Measurements from ENCODE around the gene EHD2.

EHD2 gene

GRCh38 chr19:47676811-47677210 is 36.4 kb upstream of the EHD2 start:
- Histone ChIP-seq H3K4me3 (ENCODE audit: low read depth, low read length) (no peak overlapping the region), H3K9me3 (ENCODE audit: control insufficient read depth, insufficient read depth, low read depth, low read length) (no peaks in the 10 kb centered on the region), H3K27me3 (ENCODE audit: control insufficient read depth, insufficient read depth, low read length) (no peaks in the 10 kb centered on the region), H3K9ac (ENCODE audit: low read length) (no peak overlapping the region), H3K4me1 (ENCODE audit: control insufficient read depth, insufficient read depth, low read length) (no peaks in the 10 kb centered on the region), H3K27ac (ENCODE audit: low read depth, low read length) (no peak overlapping the region), H3K36me3 (ENCODE audit: control insufficient read depth, insufficient read depth, low read length) (peaks cover 77% of the 10 kb centered on the region)

- Histone ChIP-seq H3K4me1 (ENCODE audit: control insufficient read depth, insufficient read depth, low read length) (no peaks in the 10 kb centered on the region), H3K4me3 (ENCODE audit: low read depth, low read length) (no peak overlapping the region), H3K36me3 (ENCODE audit: control insufficient read depth, insufficient read depth, low read length) (peaks cover 63% of the 10 kb centered on the region), H3K27me3 (ENCODE audit: control insufficient read depth, insufficient read depth, low read length) (no peaks in the 10 kb centered on the region), H3K9ac (ENCODE audit: low read length) (no peak overlapping the region), H3K9me3 (ENCODE audit: control insufficient read depth, insufficient read depth, low read depth, low read length) (no peaks in the 10 kb centered on the region), H3K27ac (ENCODE audit: low read depth, low read length) (no peak overlapping the region)
Observed at GRCh38 chr19:47679251-47679900, 33.8 kb upstream of the EHD2 start.

- no peak overlapping the region for H3K4me3 ChIP-seq (ENCODE audit: low read depth, low read length)
- no peaks in the 10 kb centered on the region for H3K4me1 ChIP-seq (ENCODE audit: control insufficient read depth, insufficient read depth, low read length)
- no peaks in the 10 kb centered on the region for H3K9me3 ChIP-seq (ENCODE audit: control insufficient read depth, insufficient read depth, low read depth, low read length)
- peaks cover 59% of the 10 kb centered on the region for H3K36me3 ChIP-seq (ENCODE audit: control insufficient read depth, insufficient read depth, low read length)
- no peak overlapping the region for H3K9ac ChIP-seq (ENCODE audit: low read length)
- no peaks in the 10 kb centered on the region for H3K27me3 ChIP-seq (ENCODE audit: control insufficient read depth, insufficient read depth, low read length)
- no peak overlapping the region for H3K27ac ChIP-seq (ENCODE audit: low read depth, low read length)
Observed at GRCh38 chr19:47679922-47680857, 33.0 kb upstream of the EHD2 start.

GRCh38 chr19:47680858-47681332 is 32.3 kb upstream of the EHD2 start:
- H3K4me1 ChIP-seq (ENCODE audit: control insufficient read depth, insufficient read depth, low read length), result no peaks in the 10 kb centered on the region
- peaks cover 54% of the 10 kb centered on the region for H3K36me3 ChIP-seq (ENCODE audit: control insufficient read depth, insufficient read depth, low read length)
- no peak overlapping the region for H3K4me3 ChIP-seq (ENCODE audit: low read depth, low read length)
- no peak overlapping the region for H3K27ac ChIP-seq (ENCODE audit: low read depth, low read length)
- no peak overlapping the region for H3K9ac ChIP-seq (ENCODE audit: low read length)
- no peaks in the 10 kb centered on the region for H3K9me3 ChIP-seq (ENCODE audit: control insufficient read depth, insufficient read depth, low read depth, low read length)
- no peaks in the 10 kb centered on the region for H3K27me3 ChIP-seq (ENCODE audit: control insufficient read depth, insufficient read depth, low read length)

- H3K4me3 ChIP-seq (ENCODE audit: low read depth, low read length), result no peak overlapping the region
- H3K9ac ChIP-seq (ENCODE audit: low read length), result no peak overlapping the region
- H3K36me3 ChIP-seq (ENCODE audit: control insufficient read depth, insufficient read depth, low read length), result peaks cover 53% of the 10 kb centered on the region
- H3K27ac ChIP-seq (ENCODE audit: low read depth, low read length), result no peak overlapping the region
- no peaks in the 10 kb centered on the region for H3K27me3 ChIP-seq (ENCODE audit: control insufficient read depth, insufficient read depth, low read length)
- H3K4me1 ChIP-seq (ENCODE audit: control insufficient read depth, insufficient read depth, low read length), result no peaks in the 10 kb centered on the region
- H3K9me3 ChIP-seq (ENCODE audit: control insufficient read depth, insufficient read depth, low read depth, low read length), result no peaks in the 10 kb centered on the region
Observed at GRCh38 chr19:47681388-47681787, 31.8 kb upstream of the EHD2 start.

GRCh38 chr19:47681936-47682335 is 31.3 kb upstream of the EHD2 start:
- Histone ChIP-seq H3K36me3 (ENCODE audit: control insufficient read depth, insufficient read depth, low read length) (peaks cover 49% of the 10 kb centered on the region), H3K27ac (ENCODE audit: low read depth, low read length) (no peak overlapping the region), H3K9ac (ENCODE audit: low read length) (no peak overlapping the region), H3K9me3 (ENCODE audit: control insufficient read depth, insufficient read depth, low read depth, low read length) (no peaks in the 10 kb centered on the region), H3K4me3 (ENCODE audit: low read depth, low read length) (no peak overlapping the region), H3K4me1 (ENCODE audit: control insufficient read depth, insufficient read depth, low read length) (no peaks in the 10 kb centered on the region), H3K27me3 (ENCODE audit: control insufficient read depth, insufficient read depth, low read length) (no peaks in the 10 kb centered on the region)

GRCh38 chr19:47682939-47683338 is 30.3 kb upstream of the EHD2 start:
- H3K27me3 ChIP-seq (ENCODE audit: control insufficient read depth, insufficient read depth, low read length), result no peaks in the 10 kb centered on the region
- no peak overlapping the region; the same call in 1 of the 2 replicates for H3K27ac ChIP-seq (ENCODE audit: low read depth, low read length)
- no peak overlapping the region for H3K9ac ChIP-seq (ENCODE audit: low read length)
- H3K4me1 ChIP-seq (ENCODE audit: control insufficient read depth, insufficient read depth, low read length), result no peaks in the 10 kb centered on the region
- H3K9me3 ChIP-seq (ENCODE audit: control insufficient read depth, insufficient read depth, low read depth, low read length), result no peaks in the 10 kb centered on the region
- no peak overlapping the region for H3K4me3 ChIP-seq (ENCODE audit: low read depth, low read length)
- peaks cover 46% of the 10 kb centered on the region for H3K36me3 ChIP-seq (ENCODE audit: control insufficient read depth, insufficient read depth, low read length)

GRCh38 chr19:47686679-47687450 is 26.4 kb upstream of the EHD2 start:
- Histone ChIP-seq H3K36me3 (ENCODE audit: control insufficient read depth, insufficient read depth, low read length) (peaks cover 35% of the 10 kb centered on the region), H3K4me3 (ENCODE audit: low read depth, low read length) (no peak overlapping the region), H3K9ac (ENCODE audit: low read length) (no peak overlapping the region), H3K4me1 (ENCODE audit: control insufficient read depth, insufficient read depth, low read length) (no peaks in the 10 kb centered on the region), H3K27ac (ENCODE audit: low read depth, low read length) (no peak overlapping the region), H3K9me3 (ENCODE audit: control insufficient read depth, insufficient read depth, low read depth, low read length) (no peaks in the 10 kb centered on the region), H3K27me3 (ENCODE audit: control insufficient read depth, insufficient read depth, low read length) (no peaks in the 10 kb centered on the region)

GRCh38 chr19:47687906-47688305 is 25.3 kb upstream of the EHD2 start:
- Histone ChIP-seq H3K4me3 (ENCODE audit: low read depth, low read length) (no peak overlapping the region), H3K9me3 (ENCODE audit: control insufficient read depth, insufficient read depth, low read depth, low read length) (no peaks in the 10 kb centered on the region), H3K9ac (ENCODE audit: low read length) (no peak overlapping the region), H3K4me1 (ENCODE audit: control insufficient read depth, insufficient read depth, low read length) (no peaks in the 10 kb centered on the region), H3K27ac (ENCODE audit: low read depth, low read length) (no peak overlapping the region), H3K27me3 (ENCODE audit: control insufficient read depth, insufficient read depth, low read length) (no peaks in the 10 kb centered on the region), H3K36me3 (ENCODE audit: control insufficient read depth, insufficient read depth, low read length) (peaks cover 37% of the 10 kb centered on the region)

GRCh38 chr19:47691090-47691489 is 22.1 kb upstream of the EHD2 start:
- Histone ChIP-seq H3K9ac (ENCODE audit: low read length) (no peak overlapping the region), H3K4me1 (ENCODE audit: control insufficient read depth, insufficient read depth, low read length) (no peaks in the 10 kb centered on the region), H3K27ac (ENCODE audit: low read depth, low read length) (no peak overlapping the region), H3K36me3 (ENCODE audit: control insufficient read depth, insufficient read depth, low read length) (peaks cover 38% of the 10 kb centered on the region), H3K4me3 (ENCODE audit: low read depth, low read length) (no peak overlapping the region), H3K27me3 (ENCODE audit: control insufficient read depth, insufficient read depth, low read length) (no peaks in the 10 kb centered on the region), H3K9me3 (ENCODE audit: control insufficient read depth, insufficient read depth, low read depth, low read length) (no peaks in the 10 kb centered on the region)

Measured in HUES6 (cell line).